Hepatocyte (in vitro differentiated cells): ENCODE results near the gene CACNA1C. TPM values are rescaled to one million over a fixed set of nuclear protein-coding genes. Genes with fewer than 3 reads are reported as not detected.

ENCODE experiments used
- DNase-seq: peaks from one replicate; pipeline ENCODE4 v3.0.0-alpha.2; 2016; ENCODE audit warnings: low spot score
- H2AFZ ChIP-seq: fragments of 200-600 bp; sonication (generic); 2 replicates; pipeline ENCODE4 v1.6.0; 2016; ENCODE audit warnings: antibody characterized with exemption, mild to moderate bottlenecking
- H3K27ac ChIP-seq: fragments of 200-600 bp; sonication (generic); 2 replicates; pipeline ENCODE4 v1.5.1; 2016; ENCODE audit warnings: mild to moderate bottlenecking
- H3K27me3 ChIP-seq: fragments of 200-600 bp; sonication (generic); 2 replicates; pipeline ENCODE4 v1.6.1; 2016
- H3K36me3 ChIP-seq: fragments of 200-600 bp; sonication (generic); replicated peaks from 2 replicates; pipeline ENCODE4 v1.5.1; 2016; ENCODE audit warnings: low read depth; ENCODE audit not compliant: insufficient read depth
- H3K4me1 ChIP-seq: fragments of 200-600 bp; sonication (generic); 2 replicates; pipeline ENCODE4 v1.5.1; 2016; ENCODE audit warnings: mild to moderate bottlenecking, moderate library complexity; ENCODE audit not compliant: insufficient read depth
- H3K4me2 ChIP-seq: fragments of 200-600 bp; sonication (generic); 2 replicates; pipeline ENCODE4 v1.6.0; 2016
- H3K4me3 ChIP-seq: fragments of 200-600 bp; sonication (generic); 2 replicates; pipeline ENCODE4 v1.5.1; 2016; ENCODE audit warnings: mild to moderate bottlenecking
- H3K79me2 ChIP-seq: fragments of 200-600 bp; sonication (generic); 2 replicates; pipeline ENCODE4 v1.6.0; 2017; ENCODE audit warnings: mild to moderate bottlenecking
- H3K9me2 ChIP-seq: fragments of 200-600 bp; sonication (generic); replicated peaks from 2 replicates; pipeline ENCODE4 v1.6.0; 2017; ENCODE audit warnings: mild to moderate bottlenecking; ENCODE audit not compliant: insufficient read depth
- H3K9me3 ChIP-seq: fragments of 200-600 bp; sonication (generic); 2 replicates; pipeline ENCODE4 v1.5.1; 2016; ENCODE audit warnings: low read depth, mild to moderate bottlenecking
- H4K20me1 ChIP-seq: fragments of 200-600 bp; sonication (generic); 2 replicates; pipeline ENCODE4 v1.6.0; 2016; ENCODE audit warnings: mild to moderate bottlenecking; ENCODE audit not compliant: insufficient read depth, poor library complexity, severe bottlenecking
- CTCF ChIP-seq: fragments of 200-600 bp; sonication (generic); IDR thresholded peaks from 2 replicates; pipeline ENCODE4 v1.5.1; 2016; ENCODE audit warnings: antibody characterized with exemption, mild to moderate bottlenecking; ENCODE audit not compliant: poor library complexity
- EZH2 ChIP-seq: fragments of 200-600 bp; sonication (generic); IDR thresholded peaks from 2 replicates; pipeline ENCODE4 v1.6.1; 2016; ENCODE audit warnings: antibody characterized with exemption, mild to moderate bottlenecking, borderline replicate concordance
- EZH2phosphoT487 ChIP-seq: fragments of 200-600 bp; sonication (generic); IDR thresholded peaks from one replicate; pipeline ENCODE4 v1.6.1; 2018; ENCODE audit warnings: antibody characterized with exemption, mild to moderate bottlenecking, low read depth, moderate library complexity; ENCODE audit not compliant: unreplicated experiment, severe bottlenecking
- whole genome bisulfite sequencing: methylation state at CpG from one replicate; pipeline ENCODE4 v1.1.6; 2016; ENCODE audit warnings: low lambda C conversion rate; ENCODE audit errors: missing lambda C conversion rate; 5-methylcytosine and 5-hydroxymethylcytosine counted together
- polyA plus RNA-seq: library from polyadenylated mRNA; unstranded; fragments of >200 nt; fragmentation: Nextera tagmentation; extraction: Ambion mirVana; gene quantifications from 2 replicates; pipeline ENCODE4 v1.2.1, GENCODE V29; 2016
- total RNA-seq: library from RNA; depleted of rRNA; stranded (reverse); fragments of >200 nt; gene quantifications from 2 replicates; pipeline ENCODE4 v1.2.3, GENCODE V29; 2014

The CACNA1C gene
- total and polyA plus RNA-seq, 2 experiments from 2014 or later, result 3.2 to 4.0 TPM

GRCh38 chr12:2507814-2508213 lies 455.0 kb downstream of the CACNA1C start:
- H2AFZ ChIP-seq, result no peak overlapping the region
- no peaks in the 10 kb centered on the region for H3K79me2 ChIP-seq
- H3K4me1 ChIP-seq, result no peaks in the 10 kb centered on the region
- H3K9me3 ChIP-seq, result no peaks in the 10 kb centered on the region
- no peaks in the 10 kb centered on the region for H4K20me1 ChIP-seq
- H3K4me2 ChIP-seq, result no peak overlapping the region
- no peak for DNase-seq
- 65% methylated on average over 7 of the region's 7 CpGs for WGBS
- H3K36me3 ChIP-seq, result no peaks in the 10 kb centered on the region
- TF ChIP-seq CTCF (no peak), EZH2 (no peak)
- no peak overlapping the region for H3K27ac ChIP-seq
- no peak overlapping the region for H3K4me3 ChIP-seq
- H3K9me2 ChIP-seq, result no peaks in the 10 kb centered on the region
- H3K27me3 ChIP-seq, result no peaks in the 10 kb centered on the region

- H3K9me3 ChIP-seq, result no peaks in the 10 kb centered on the region
- H3K4me2 ChIP-seq, result no peak overlapping the region
- H3K36me3 ChIP-seq, result no peaks in the 10 kb centered on the region
- no peaks in the 10 kb centered on the region for H3K9me2 ChIP-seq
- H3K4me3 ChIP-seq, result no peak overlapping the region
- no peaks in the 10 kb centered on the region for H4K20me1 ChIP-seq
- H2AFZ ChIP-seq, result no peak overlapping the region
- no peaks in the 10 kb centered on the region for H3K27me3 ChIP-seq
- WGBS, result 92% methylated on average over 5 of the region's 5 CpGs
- no peaks in the 10 kb centered on the region for H3K4me1 ChIP-seq
- H3K79me2 ChIP-seq, result no peaks in the 10 kb centered on the region
- TF ChIP-seq CTCF, result no peak
- DNase-seq, result no peak
- no peak overlapping the region for H3K27ac ChIP-seq
These were observed 456.4 kb downstream of the CACNA1C start for GRCh38 chr12:2509137-2509536.

- no peaks in the 10 kb centered on the region for H3K9me3 ChIP-seq
- no peaks in the 10 kb centered on the region for H3K27me3 ChIP-seq
- no peaks in the 10 kb centered on the region for H3K36me3 ChIP-seq
- H4K20me1 ChIP-seq, result no peaks in the 10 kb centered on the region
- H3K4me2 ChIP-seq, result no peak overlapping the region
- no peak for DNase-seq
- no peak overlapping the region for H3K4me3 ChIP-seq
- H3K27ac ChIP-seq, result no peak overlapping the region
- H3K4me1 ChIP-seq, result no peaks in the 10 kb centered on the region
- H3K79me2 ChIP-seq, result no peaks in the 10 kb centered on the region
- no peak overlapping the region for H2AFZ ChIP-seq
- H3K9me2 ChIP-seq, result no peaks in the 10 kb centered on the region
- TF ChIP-seq EZH2 (no peak), CTCF (no peak), EZH2phosphoT487 (no peak)
- 71% methylated on average over 5 of the region's 5 CpGs for WGBS
These were observed 457.3 kb downstream of the CACNA1C start for GRCh38 chr12:2510045-2510444.
